WTC11 (cell line): ENCODE measurements around the gene NEUROD2. TPM values are rescaled to one million over a fixed set of nuclear protein-coding genes. Genes with fewer than 3 reads are reported as not detected.

ENCODE experiments used
- ATAC-seq: fragments of 200-7000 bp; cut with Tn5 transposase; 2 replicates; pipeline ENCODE4 v1.10.0; 2021; ENCODE audit warnings: mild to moderate bottlenecking, moderate library complexity
- CTCF ChIA-PET: fragments of 300-600 bp; sonication (Branson Sonifier 250); formaldehyde crosslinking; loops from one replicate; lab custom pipeline; 2021; ENCODE audit warnings: antibody characterized with exemption; lab: Charles Lee
- POLR2A ChIA-PET: fragments of 350-600 bp; sonication (Branson Sonifier 250); formaldehyde crosslinking; loops from one replicate; lab custom pipeline; 2021; ENCODE audit warnings: antibody characterized with exemption; lab: Charles Lee
- DNase-seq: peaks from one replicate; pipeline ENCODE4 v3.0.0; 2021; ENCODE audit warnings: low spot score
- H3K27ac Mint-ChIP-seq: 2 replicates; pipeline ENCODE4 v1.8.0; 2021; ENCODE audit warnings: mixed read lengths
- H3K27me3 Mint-ChIP-seq: 2 replicates; pipeline ENCODE4 v1.8.0; 2021; ENCODE audit warnings: low read depth, mild to moderate bottlenecking, moderate library complexity, mixed read lengths
- H3K36me3 Mint-ChIP-seq: 2 replicates; pipeline ENCODE4 v1.8.0; 2021; ENCODE audit warnings: mixed read lengths
- H3K4me1 Mint-ChIP-seq: 2 replicates; pipeline ENCODE4 v1.8.0; 2022; ENCODE audit warnings: mixed read lengths
- H3K4me3 Mint-ChIP-seq: 2 replicates; pipeline ENCODE4 v1.8.0; 2021; ENCODE audit warnings: mild to moderate bottlenecking, moderate library complexity, mixed read lengths
- H3K9me3 Mint-ChIP-seq: 2 replicates; pipeline ENCODE4 v1.8.0; 2021; ENCODE audit warnings: mixed read lengths
- AR ChIP-seq: fragments of 250-450 bp; sonication (Bioruptor Pico); IDR thresholded peaks from 2 replicates; pipeline ENCODE4 v1.9.0; 2021; ENCODE audit warnings: mild to moderate bottlenecking
- ATF6 ChIP-seq: sonication (generic); formaldehyde crosslinking; IDR thresholded peaks from 2 replicates; pipeline ENCODE4 v1.8.1; 2023; ENCODE audit warnings: mild to moderate bottlenecking, missing genetic modification reagents
- CDX4 ChIP-seq: fragments of 250-450 bp; sonication (Bioruptor Pico); IDR thresholded peaks from 2 replicates; pipeline ENCODE4 v1.9.0; 2021; ENCODE audit warnings: moderate library complexity, mild to moderate bottlenecking, inconsistent platforms, borderline replicate concordance
- CREM ChIP-seq: sonication (generic); formaldehyde crosslinking; IDR thresholded peaks from 2 replicates; pipeline ENCODE4 v1.8.1; 2022; ENCODE audit warnings: mild to moderate bottlenecking, missing genetic modification reagents, moderate library complexity
- ERG ChIP-seq: fragments of 250-450 bp; sonication (Bioruptor Pico); IDR thresholded peaks from 2 replicates; pipeline ENCODE4 v1.8.0; 2021; ENCODE audit warnings: mild to moderate bottlenecking
- FOXJ3 ChIP-seq: sonication (generic); formaldehyde crosslinking; IDR thresholded peaks from 2 replicates; pipeline ENCODE4 v1.9.0; 2021; ENCODE audit warnings: missing genetic modification reagents, mild to moderate bottlenecking, borderline replicate concordance
- GRHL2 ChIP-seq: fragments of 250-450 bp; sonication (Bioruptor Pico); IDR thresholded peaks from 2 replicates; pipeline ENCODE4 v1.8.0; 2022; ENCODE audit warnings: mild to moderate bottlenecking, moderate library complexity; ENCODE audit not compliant: insufficient replicate concordance, severe bottlenecking
- JAZF1 ChIP-seq: fragments of 250-450 bp; sonication (Bioruptor Pico); IDR thresholded peaks from 2 replicates; pipeline ENCODE4 v1.9.0; 2021; ENCODE audit warnings: moderate library complexity, mild to moderate bottlenecking, inconsistent platforms
- MXD4 ChIP-seq: fragments of 250-450 bp; sonication (Bioruptor Pico); IDR thresholded peaks from 2 replicates; pipeline ENCODE4 v1.8.0; 2021; ENCODE audit warnings: mild to moderate bottlenecking, moderate library complexity, borderline replicate concordance
- PREB ChIP-seq: sonication (generic); formaldehyde crosslinking; IDR thresholded peaks from 2 replicates; pipeline ENCODE4 v1.8.1; 2022; ENCODE audit warnings: mild to moderate bottlenecking, missing genetic modification reagents, moderate library complexity, borderline replicate concordance
- STAT6 ChIP-seq: sonication (generic); formaldehyde crosslinking; conservative IDR thresholded peaks from 2 replicates; pipeline ENCODE4 v1.8.1; 2023; ENCODE audit warnings: mild to moderate bottlenecking, low read depth, missing genetic modification reagents, moderate library complexity
- TEAD1 ChIP-seq: sonication (generic); formaldehyde crosslinking; IDR thresholded peaks from 2 replicates; pipeline ENCODE4 v1.8.0; 2022; ENCODE audit warnings: mild to moderate bottlenecking, missing genetic modification reagents
- TP53 ChIP-seq: sonication (generic); formaldehyde crosslinking; IDR thresholded peaks from 2 replicates; pipeline ENCODE4 v1.8.1; 2023; ENCODE audit warnings: mild to moderate bottlenecking, missing genetic modification reagents
- USF2 ChIP-seq: sonication (generic); formaldehyde crosslinking; IDR thresholded peaks from 2 replicates; pipeline ENCODE4 v1.8.1; 2023; ENCODE audit warnings: mild to moderate bottlenecking, missing genetic modification reagents, moderate library complexity
- ZNF219 ChIP-seq: sonication (generic); formaldehyde crosslinking; IDR thresholded peaks from 2 replicates; pipeline ENCODE4 v1.8.0; 2023; ENCODE audit warnings: missing genetic modification reagents, mild to moderate bottlenecking, borderline replicate concordance
- ZNF423 ChIP-seq: fragments of 250-450 bp; sonication (Bioruptor Pico); IDR thresholded peaks from 2 replicates; pipeline ENCODE4 v2.1.2; 2022; ENCODE audit warnings: mild to moderate bottlenecking, moderate library complexity
- ZNF425 ChIP-seq: fragments of 250-450 bp; sonication (Bioruptor Pico); conservative IDR thresholded peaks from 2 replicates; pipeline ENCODE4 v1.9.0; 2021; ENCODE audit warnings: mild to moderate bottlenecking
- ZNF532 ChIP-seq: fragments of 250-450 bp; sonication (Bioruptor Pico); IDR thresholded peaks from 2 replicates; pipeline ENCODE4 v1.9.0; 2021; ENCODE audit warnings: mild to moderate bottlenecking, borderline replicate concordance
- total RNA-seq: library from RNA; stranded (reverse); gene quantifications from 3 replicates; pipeline ENCODE4 v1.2.3, GENCODE V29; 2021

NEUROD2 gene
- total RNA-seq, 1 experiment from 2014 or later: not detected

- CTCF ChIA-PET: interaction anchor here (1.0 to 23.6 kb wide), 6 partner anchors 10 to 89 kb away, joined by 3 to 851 read pairs (median 10); partner anchors contain the start of gene PPP1R1B
- H3K4me1 Mint-ChIP-seq: peaks cover 72% of the 10 kb centered on the region
- no peaks in the 10 kb centered on the region for H3K9me3 Mint-ChIP-seq
- DNase-seq (no peak), ATAC-seq (no peak)
- H3K36me3 Mint-ChIP-seq: no peaks in the 10 kb centered on the region
- POLR2A ChIA-PET: no interaction called here
- peak overlapping the region; percentile 76 for H3K4me3 Mint-ChIP-seq
- H3K27me3 Mint-ChIP-seq: no peaks in the 10 kb centered on the region
- H3K27ac Mint-ChIP-seq: peak overlapping the region; percentile 64
- TF ChIP-seq CDX4 (CRISPR knock-in tag) (no peak), PREB (CRISPR knock-in tag) (no peak), MXD4 (CRISPR knock-in tag) (no peak), USF2 (CRISPR knock-in tag) (no peak), GRHL2 (no peak), JAZF1 (CRISPR knock-in tag) (no peak), STAT6 (CRISPR knock-in tag) (no peak), TEAD1 (CRISPR knock-in tag) (no peak), ZNF532 (no peak), ZNF425 (CRISPR knock-in tag) (no peak), TP53 (CRISPR knock-in tag) (no peak), ZNF423 (CRISPR knock-in tag) (no peak), ZNF219 (CRISPR knock-in tag) (no peak), AR (CRISPR knock-in tag) (no peak), FOXJ3 (CRISPR knock-in tag) (no peak), ERG (no peak), ATF6 (CRISPR knock-in tag) (no peak), CREM (no peak)
Measured at GRCh38 chr17:39636587-39636926, 28.8 kb upstream of the NEUROD2 start.
